ENCODE results near the gene ZNF469.

ZNF469 gene

DNA sequence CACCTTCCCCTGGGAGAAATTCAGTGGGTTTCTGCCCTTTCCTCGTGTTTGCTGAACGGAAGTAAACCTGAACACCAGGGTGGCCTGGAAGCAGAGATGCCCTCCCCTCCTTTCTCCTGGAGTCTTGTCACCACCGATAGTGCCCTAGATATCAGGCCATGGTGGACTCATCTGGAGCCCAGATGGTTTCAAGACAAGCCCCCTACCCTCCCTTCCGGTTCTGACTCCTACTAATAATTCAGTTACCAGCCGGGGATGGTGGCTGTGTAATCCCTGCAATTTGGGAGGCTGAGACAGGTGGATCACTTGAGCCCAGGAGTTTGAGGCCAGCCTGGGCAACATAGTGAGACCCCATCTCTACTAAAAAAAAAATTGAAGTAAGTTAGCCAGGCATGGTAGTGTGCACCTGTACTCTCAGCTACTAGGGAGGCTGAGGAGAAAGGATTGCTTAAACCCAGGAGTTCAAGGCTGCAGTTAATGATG lies 2.4 kb downstream of the ZNF469 start:
- Mint-ChIP-seq H3K27ac (no peak overlapping the region), H3K36me3 (ENCODE audit: low read depth) (no peaks in the 10 kb centered on the region), H3K9me3 (no peaks in the 10 kb centered on the region), H3K4me1 (no peaks in the 10 kb centered on the region), H3K27me3 (ENCODE audit: low read depth, poor library complexity) (peaks cover 46% of the 10 kb centered on the region), H3K4me3 (peak overlapping the region; percentile 20)
- DNase-seq, result no peak
- TF ChIP-seq, protein P1, sequence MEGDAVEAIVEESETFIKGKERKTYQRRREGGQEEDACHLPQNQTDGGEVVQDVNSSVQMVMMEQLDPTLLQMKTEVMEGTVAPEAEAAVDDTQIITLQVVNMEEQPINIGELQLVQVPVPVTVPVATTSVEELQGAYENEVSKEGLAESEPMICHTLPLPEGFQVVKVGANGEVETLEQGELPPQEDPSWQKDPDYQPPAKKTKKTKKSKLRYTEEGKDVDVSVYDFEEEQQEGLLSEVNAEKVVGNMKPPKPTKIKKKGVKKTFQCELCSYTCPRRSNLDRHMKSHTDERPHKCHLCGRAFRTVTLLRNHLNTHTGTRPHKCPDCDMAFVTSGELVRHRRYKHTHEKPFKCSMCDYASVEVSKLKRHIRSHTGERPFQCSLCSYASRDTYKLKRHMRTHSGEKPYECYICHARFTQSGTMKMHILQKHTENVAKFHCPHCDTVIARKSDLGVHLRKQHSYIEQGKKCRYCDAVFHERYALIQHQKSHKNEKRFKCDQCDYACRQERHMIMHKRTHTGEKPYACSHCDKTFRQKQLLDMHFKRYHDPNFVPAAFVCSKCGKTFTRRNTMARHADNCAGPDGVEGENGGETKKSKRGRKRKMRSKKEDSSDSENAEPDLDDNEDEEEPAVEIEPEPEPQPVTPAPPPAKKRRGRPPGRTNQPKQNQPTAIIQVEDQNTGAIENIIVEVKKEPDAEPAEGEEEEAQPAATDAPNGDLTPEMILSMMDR (IDR thresholded peaks at IDR 0.05), result no peak

DNA sequence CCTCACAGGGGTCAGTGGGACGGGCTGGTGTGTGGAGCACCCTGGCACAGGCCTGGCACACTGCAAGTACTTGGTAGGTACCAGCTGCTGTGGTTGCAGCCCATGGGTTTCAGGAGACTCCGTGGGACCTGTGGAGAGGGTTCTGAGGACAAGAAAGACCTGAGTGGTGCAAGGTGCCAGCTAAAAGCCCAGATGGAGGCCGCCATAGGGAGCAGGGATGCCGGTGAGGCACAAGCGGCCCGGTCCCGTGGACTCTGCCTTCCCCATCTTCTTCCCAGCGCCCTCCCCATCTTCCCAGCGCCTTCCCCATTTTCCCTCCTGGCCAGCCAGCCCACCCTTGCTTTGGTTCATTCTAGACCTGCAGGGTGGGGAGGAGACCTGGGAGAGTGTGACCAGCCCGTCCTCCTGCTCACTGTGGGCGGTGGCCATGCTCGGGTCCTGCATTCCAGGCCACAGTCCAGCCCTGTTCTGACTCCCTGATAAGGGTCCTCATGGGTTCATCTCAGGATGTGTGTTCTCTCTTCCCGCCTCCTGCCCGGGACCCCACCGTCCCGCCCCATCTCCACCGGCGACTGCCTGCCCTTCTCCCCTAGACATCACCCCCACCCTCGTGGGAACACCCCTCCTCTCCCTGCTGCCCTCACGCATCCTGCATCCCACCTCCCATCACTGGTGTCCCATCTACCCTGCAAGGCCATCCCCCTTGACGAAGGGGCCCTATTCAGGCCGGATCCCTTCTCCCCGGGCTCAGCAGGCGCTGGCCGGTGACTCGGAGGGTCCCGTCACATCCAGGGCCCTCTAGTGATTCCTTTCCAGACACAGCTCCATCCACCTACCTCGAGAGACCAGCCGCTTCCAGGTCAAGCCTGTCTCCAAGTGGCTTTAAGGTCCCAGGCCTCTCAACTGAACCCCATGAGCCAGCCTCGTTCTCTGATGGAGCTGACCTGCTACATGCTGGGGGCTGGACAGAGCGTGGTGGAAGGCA lies 3.4 kb downstream of the ZNF469 start:
- H3K27ac Mint-ChIP-seq, result no peak overlapping the region
- DNase-seq, result no peak
- TF ChIP-seq, protein P1 (IDR thresholded peaks at IDR 0.05), result no peak
- H3K4me1 Mint-ChIP-seq, result no peaks in the 10 kb centered on the region
- no peaks in the 10 kb centered on the region for H3K36me3 Mint-ChIP-seq (ENCODE audit: low read depth)
- peaks cover 53% of the 10 kb centered on the region for H3K27me3 Mint-ChIP-seq (ENCODE audit: low read depth, poor library complexity)
- H3K9me3 Mint-ChIP-seq, result no peaks in the 10 kb centered on the region
- H3K4me3 Mint-ChIP-seq, result no peak overlapping the region

DNA sequence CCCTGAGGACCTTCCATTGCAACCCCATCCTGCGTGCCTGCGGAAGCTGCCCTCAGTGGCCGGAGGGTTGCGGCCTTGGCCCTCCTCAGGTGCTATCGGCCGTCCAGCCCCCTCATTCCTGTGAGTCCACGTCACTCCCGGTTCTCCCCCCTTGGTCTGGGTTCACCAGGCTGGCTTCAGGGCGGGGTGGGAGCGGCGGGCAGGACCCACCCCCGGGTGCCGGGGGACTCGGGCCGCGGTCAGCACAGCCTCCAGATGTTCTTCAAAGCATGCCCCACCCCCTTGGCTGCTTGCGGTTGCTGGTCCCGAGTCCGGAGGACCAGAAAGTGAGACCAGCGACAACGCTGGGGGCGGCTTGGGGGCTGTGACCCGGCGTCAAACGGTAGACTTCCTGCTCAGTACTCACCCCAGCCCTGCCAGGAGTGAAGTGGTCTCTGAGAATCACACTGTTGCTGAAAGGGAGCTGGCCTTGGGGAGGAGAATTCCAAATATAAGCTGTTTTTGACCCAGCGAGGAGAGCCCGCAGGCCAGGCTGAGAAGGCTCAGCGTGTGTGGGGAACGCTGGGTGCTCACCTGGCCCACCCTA lies 4.5 kb downstream of the ZNF469 start:
- no peaks in the 10 kb centered on the region for H3K4me1 Mint-ChIP-seq
- H3K27me3 Mint-ChIP-seq (ENCODE audit: low read depth, poor library complexity), result peaks cover 55% of the 10 kb centered on the region
- no peaks in the 10 kb centered on the region for H3K36me3 Mint-ChIP-seq (ENCODE audit: low read depth)
- no peak for DNase-seq
- no peak overlapping the region for H3K27ac Mint-ChIP-seq
- TF ChIP-seq, protein P1 (IDR thresholded peaks at IDR 0.05), result no peak
- H3K9me3 Mint-ChIP-seq, result no peaks in the 10 kb centered on the region
- H3K4me3 Mint-ChIP-seq, result no peak overlapping the region

DNA sequence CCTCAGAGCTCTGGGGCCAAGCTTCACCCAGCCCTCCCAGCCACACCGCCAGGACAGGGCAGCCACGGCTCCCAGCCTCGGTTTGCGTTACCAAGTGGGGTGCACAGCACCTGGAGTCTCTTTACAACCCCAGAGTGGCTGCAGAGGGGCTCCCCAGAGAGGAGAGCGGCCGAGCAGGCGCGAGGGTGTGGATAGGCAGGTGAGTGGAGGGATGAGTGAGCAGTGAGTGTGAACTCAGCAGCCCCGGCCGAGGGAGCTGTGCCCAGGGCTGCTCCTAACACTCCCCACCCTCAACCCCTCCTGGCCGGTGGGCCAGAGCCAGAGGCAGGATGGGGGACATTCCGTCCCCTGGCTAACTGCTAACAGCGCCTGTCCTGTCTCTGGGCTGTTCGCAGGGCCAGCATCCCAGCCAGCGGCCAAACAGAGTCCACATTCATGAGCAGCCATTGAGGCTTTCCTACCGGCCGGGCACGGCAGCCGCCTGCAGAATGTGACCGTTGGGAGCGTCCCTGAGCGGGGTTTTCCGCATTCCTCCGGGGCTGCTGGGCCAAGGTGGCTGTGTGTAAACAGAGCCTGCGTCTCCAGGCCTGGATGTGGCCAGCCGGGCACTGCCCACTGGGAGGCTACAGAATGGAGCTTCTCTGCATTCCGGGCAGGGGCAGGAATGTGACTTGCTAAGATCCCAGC lies 5.3 kb downstream of the ZNF469 start:
- Mint-ChIP-seq H3K36me3 (ENCODE audit: low read depth) (no peaks in the 10 kb centered on the region), H3K4me3 (no peak overlapping the region), H3K27me3 (ENCODE audit: low read depth, poor library complexity) (peaks cover 61% of the 10 kb centered on the region), H3K4me1 (no peaks in the 10 kb centered on the region), H3K9me3 (no peaks in the 10 kb centered on the region), H3K27ac (no peak overlapping the region)
- no peak for DNase-seq
- TF ChIP-seq, protein P1 (IDR thresholded peaks at IDR 0.05), result no peak

DNA sequence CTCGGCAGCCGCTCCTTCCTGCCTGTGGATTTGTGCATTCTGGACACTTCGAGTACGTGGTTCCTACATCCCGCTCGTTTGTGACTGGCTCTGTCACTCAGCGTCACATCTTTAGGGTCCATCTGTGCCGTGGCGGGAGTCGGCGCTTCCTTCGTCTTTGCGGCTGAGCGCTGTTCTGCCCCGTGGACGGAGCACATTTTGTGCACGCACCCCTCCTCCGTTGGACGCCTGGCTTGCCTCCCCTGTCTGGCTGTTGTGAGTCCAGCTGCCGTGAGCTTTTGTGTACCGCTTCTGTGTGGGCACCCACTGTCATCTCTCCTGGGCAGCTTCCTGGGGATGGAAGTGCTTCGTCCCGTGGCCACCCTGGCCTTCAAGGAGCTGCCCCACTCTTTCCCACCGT lies 6.4 kb downstream of the ZNF469 start:
- H3K36me3 Mint-ChIP-seq (ENCODE audit: low read depth), result no peaks in the 10 kb centered on the region
- H3K27ac Mint-ChIP-seq, result no peak overlapping the region
- TF ChIP-seq, protein P1 (IDR thresholded peaks at IDR 0.05), result no peak
- peaks cover 62% of the 10 kb centered on the region for H3K27me3 Mint-ChIP-seq (ENCODE audit: low read depth, poor library complexity)
- no peak overlapping the region for H3K4me3 Mint-ChIP-seq
- no peaks in the 10 kb centered on the region for H3K9me3 Mint-ChIP-seq
- DNase-seq, result no peak
- no peaks in the 10 kb centered on the region for H3K4me1 Mint-ChIP-seq
